HuH-7.5 (cell line): ENCODE data around the gene GRIK5.
A peak's percentile ranks its signal among the peaks of the same experiment; 100 is the strongest.

Source experiments
- DNase-seq: peaks from one replicate; pipeline ENCODE4 v3.0.0; 2011; ENCODE audit warnings: low spot score

The GRIK5 gene

DNA sequence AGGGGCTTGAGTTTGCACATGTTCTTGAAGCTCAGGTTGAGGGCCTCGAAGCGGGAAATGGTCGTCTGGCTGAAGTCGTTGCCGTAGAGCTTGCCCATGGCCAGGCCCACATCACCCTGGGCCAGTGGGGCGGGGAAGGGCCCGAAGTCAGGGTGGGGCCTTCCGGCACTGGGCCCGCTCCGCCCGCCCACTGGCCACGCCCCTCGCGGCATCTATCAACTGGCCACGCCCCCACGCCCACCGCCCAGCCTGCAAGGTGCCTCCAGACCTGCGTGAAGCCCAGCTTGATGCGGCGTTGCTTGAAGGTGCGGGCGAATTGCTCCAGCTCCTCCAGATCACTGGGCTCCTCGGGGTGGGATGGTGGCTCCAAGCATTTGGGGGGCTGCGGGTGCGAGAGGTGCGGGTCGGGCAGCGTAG is 25.8 kb upstream of the GRIK5 start:
- no peak for DNase-seq

GRCh38 chr19:42095142-42095813 is 25.3 kb upstream of the GRIK5 start:
- DNase-seq, result no peak

DNA sequence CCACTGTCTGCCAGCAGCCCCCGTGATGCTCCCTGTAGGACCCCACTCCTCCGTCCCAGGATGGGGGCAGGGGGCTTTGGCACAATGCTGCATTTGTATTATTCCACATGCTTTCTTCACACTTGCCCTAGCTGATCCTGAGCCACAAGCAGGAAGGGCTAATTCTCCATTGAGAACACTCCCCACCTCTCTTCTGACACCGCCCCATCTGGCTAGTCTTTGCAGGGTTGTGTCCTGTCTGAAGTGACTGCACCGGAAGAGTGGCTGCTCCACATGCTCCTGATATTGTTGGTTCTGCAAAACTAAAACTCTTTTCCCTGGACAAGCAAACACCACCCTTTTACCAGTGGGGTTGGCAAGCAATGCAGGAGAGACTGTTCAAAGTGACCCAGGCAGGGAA is 23.9 kb upstream of the GRIK5 start:
- DNase-seq, result no peak

- DNase-seq, result no peak
Measured at GRCh38 chr19:42093505-42093904, 23.5 kb upstream of the GRIK5 start.

- peak; percentile 52 for DNase-seq
Measured at GRCh38 chr19:42092350-42092749, 22.3 kb upstream of the GRIK5 start.

GRCh38 chr19:42091742-42092141 is 21.7 kb upstream of the GRIK5 start:
- no peak for DNase-seq

- DNase-seq, result no peak
Measured at GRCh38 chr19:42091300-42091699, 21.3 kb upstream of the GRIK5 start.

GRCh38 chr19:42090672-42091071 is 20.7 kb upstream of the GRIK5 start:
- no peak for DNase-seq

- DNase-seq, result no peak
Measured at GRCh38 chr19:42089772-42090171, 19.8 kb upstream of the GRIK5 start.

GRCh38 chr19:42089191-42089750 is 19.3 kb upstream of the GRIK5 start:
- no peak for DNase-seq

DNA sequence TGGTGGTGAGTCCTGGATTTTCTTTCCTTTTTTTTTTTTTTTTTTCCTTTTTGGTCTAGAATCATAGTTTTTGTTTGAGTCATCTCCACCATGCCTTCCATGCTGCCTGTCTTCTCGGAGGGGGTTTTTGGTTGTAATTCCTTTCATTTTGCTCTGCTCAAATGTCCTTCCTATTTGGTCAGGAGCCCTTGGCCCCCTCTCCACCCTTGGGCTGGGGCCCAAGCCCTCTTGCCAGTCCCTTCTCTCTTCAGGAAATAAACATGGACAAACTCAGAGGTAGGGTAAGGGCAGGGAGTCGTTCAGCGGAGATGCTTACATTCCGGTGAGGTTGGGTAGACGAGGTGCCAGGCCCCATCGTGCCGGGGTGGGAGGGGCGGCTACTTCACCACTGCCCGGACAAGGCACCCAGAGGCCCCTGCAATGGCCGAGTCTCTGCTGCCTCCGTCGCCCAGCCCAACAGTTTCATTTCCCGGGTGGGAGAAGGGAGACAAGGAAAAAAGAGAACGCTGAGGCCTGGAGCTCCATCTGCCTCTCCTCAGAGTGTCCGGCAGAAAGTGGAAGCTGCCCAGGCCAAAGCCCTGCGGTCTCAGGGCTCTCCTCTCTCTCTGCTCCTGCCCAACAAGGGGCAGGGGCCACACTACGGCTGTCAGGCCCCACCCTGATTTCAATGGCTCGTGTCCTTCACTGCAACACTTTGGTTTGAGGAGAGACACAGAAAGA is 18.6 kb upstream of the GRIK5 start:
- DNase-seq, result no peak

DNA sequence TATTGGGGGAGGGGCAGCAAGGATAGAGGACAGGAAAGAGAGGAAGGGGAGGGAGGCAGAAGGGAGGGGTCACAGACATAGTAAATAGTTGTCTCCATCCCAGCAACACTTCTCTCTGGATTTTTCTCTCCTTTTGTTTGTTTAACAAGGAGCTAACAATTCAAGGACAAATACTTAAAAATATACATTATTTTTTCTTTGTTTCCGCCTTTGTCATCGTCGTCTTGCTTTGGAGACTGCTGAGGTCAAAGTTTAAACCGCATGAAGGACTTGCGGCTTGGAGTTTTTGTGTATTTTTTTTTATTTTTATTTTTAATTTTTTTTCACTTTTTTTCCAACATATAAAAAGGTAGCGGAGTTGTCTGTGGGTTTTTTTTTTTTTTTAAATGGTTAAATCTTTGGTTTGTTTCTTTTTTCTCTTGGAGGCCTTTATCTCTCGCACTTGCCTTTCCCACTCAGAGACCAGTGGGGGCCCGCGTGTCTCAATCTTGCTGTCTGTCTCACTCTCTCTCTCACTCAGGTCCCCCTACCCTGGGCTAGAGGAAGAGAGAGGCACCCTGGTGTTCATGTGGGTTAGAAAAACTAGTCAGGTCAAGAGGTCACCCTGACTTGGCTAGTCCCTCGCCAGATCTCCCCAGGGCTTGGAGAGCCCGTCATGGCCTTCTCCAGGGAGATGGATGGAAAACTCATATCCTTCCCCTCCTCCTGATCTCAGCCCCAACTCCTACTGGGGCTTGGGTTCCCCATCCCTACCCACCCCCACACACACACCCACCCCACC is 17.0 kb upstream of the GRIK5 start:
- DNase-seq, result no peak

GRCh38 chr19:42086188-42086736 is 16.3 kb upstream of the GRIK5 start:
- no peak for DNase-seq

GRCh38 chr19:42083537-42083936 is 13.5 kb upstream of the GRIK5 start:
- DNase-seq, result no peak

GRCh38 chr19:42081584-42082203 is 11.7 kb upstream of the GRIK5 start:
- peak; percentile 82 for DNase-seq

GRCh38 chr19:42080764-42081375 is 10.9 kb upstream of the GRIK5 start:
- DNase-seq, result no peak

GRCh38 chr19:42079886-42080763 is 10.1 kb upstream of the GRIK5 start:
- no peak for DNase-seq

DNA sequence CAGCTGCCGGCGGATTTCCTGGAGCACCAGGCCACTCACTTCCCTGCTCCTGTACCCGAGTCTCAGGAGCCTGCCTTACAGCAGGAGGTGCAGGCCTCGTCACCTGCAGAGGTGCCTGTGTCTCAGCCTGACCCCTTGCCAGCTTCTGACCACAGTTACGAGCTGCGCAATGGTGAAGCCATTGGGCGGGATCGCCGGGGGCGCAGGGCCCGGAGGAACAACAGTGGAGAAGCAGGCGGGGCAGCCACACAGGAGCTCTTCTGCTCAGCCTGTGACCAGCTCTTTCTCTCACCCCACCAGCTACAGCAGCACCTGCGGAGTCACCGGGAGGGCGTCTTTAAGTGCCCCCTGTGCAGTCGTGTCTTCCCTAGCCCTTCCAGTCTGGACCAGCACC is 9.3 kb upstream of the GRIK5 start:
- DNase-seq, result no peak

DNA sequence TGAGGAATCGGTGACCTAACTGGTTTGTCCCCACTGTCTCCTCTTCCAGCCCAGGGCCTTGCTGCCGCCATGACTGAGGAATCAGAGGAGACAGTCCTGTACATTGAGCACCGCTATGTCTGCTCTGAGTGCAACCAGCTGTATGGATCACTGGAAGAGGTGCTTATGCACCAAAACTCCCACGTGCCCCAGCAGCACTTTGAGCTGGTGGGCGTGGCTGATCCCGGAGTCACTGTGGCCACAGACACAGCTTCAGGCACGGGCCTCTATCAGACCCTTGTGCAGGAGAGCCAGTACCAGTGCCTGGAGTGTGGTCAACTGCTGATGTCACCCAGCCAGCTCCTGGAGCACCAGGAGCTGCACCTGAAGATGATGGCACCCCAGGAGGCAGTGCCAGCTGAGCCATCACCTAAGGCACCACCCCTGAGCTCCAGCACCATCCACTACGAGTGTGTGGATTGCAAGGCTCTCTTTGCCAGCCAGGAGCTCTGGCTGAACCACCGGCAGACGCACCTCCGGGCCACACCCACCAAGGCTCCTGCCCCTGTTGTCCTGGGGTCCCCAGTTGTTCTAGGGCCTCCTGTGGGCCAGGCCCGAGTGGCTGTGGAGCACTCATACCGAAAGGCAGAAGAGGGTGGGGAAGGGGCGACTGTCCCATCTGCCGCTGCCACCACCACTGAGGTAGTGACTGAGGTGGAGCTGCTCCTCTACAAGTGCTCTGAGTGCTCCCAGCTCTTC is 8.7 kb upstream of the GRIK5 start:
- DNase-seq, result no peak

DNA sequence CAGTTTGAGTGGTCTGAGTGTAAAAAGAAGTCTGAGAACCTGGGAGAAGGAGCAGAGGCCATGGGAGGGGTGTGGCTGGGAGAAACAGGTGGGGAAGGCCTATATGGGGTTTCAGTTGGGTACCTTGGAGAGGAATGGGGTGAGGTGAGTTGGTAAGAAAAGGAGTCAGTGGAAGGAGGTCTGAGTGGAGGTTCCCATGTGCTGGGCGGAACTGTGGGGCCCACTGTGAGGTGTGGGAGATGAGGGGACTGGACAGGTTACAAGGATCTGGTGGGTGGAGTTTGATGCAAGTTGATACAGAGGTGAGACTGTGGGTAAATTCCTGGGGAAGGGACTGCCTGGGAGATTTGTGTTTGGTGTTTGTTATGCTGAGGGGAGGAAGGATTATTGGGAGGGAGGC is 8.1 kb upstream of the GRIK5 start:
- no peak for DNase-seq
